Measurements from ENCODE around the gene YKT6.

DNA sequence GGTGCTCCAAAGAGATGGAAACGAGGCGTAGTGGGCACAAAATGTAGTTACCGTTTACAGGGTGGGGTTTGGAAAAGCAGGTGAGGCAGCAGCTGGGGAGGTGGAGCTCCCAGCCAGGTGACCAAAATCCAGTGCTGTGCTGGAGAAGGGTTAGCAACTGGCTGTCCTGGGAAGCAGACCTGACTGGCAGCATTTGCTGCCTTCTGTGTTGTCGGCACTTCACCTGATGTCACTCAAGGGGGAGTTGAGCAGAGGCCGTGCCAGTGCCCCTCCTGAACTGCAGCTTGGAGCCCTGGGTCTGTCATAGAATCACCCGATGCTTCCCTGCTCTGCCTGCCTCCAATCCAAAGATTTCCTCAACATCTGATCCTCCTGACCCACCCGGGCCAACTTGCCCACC, 24.3 kb upstream of the YKT6 start:
- TF ChIP-seq, protein P1, sequence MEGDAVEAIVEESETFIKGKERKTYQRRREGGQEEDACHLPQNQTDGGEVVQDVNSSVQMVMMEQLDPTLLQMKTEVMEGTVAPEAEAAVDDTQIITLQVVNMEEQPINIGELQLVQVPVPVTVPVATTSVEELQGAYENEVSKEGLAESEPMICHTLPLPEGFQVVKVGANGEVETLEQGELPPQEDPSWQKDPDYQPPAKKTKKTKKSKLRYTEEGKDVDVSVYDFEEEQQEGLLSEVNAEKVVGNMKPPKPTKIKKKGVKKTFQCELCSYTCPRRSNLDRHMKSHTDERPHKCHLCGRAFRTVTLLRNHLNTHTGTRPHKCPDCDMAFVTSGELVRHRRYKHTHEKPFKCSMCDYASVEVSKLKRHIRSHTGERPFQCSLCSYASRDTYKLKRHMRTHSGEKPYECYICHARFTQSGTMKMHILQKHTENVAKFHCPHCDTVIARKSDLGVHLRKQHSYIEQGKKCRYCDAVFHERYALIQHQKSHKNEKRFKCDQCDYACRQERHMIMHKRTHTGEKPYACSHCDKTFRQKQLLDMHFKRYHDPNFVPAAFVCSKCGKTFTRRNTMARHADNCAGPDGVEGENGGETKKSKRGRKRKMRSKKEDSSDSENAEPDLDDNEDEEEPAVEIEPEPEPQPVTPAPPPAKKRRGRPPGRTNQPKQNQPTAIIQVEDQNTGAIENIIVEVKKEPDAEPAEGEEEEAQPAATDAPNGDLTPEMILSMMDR (conservative IDR thresholded peaks at IDR 0.05; ENCODE audit: low read length) = no peak
- TF ChIP-seq EZH2phosphoT487 (IDR thresholded peaks at IDR 0.05; ENCODE audit: borderline replicate concordance) = no peak
